Uterus (tissue), 2 donors: ENCODE data around the gene JAZF1.

Source experiments
- CTCF ChIP-seq, 4 experiments: fragments of 200-600 bp in 2 of 4; fragments of 450-650 bp in 2 of 4; sonication (generic) in 2 of 4; IDR thresholded peaks; one replicate each; pipeline ENCODE4 v1.5.1; 2016 to 2019; ENCODE audit warnings: antibody characterized with exemption in 4 of 4, mild to moderate bottlenecking in 2 of 4, moderate library complexity in 1 of 4
- POLR2A ChIP-seq, 2 donors: fragments of 450-650 bp; IDR thresholded peaks; one replicate each; pipeline ENCODE4 v1.6.1; 2016; ENCODE audit warnings: antibody characterized with exemption in 2 of 2, mild to moderate bottlenecking in 1 of 2, moderate library complexity in 1 of 2

- no peak for TF ChIP-seq CTCF (IDR thresholded peaks at IDR 0.05)
- no peak for TF ChIP-seq POLR2A (IDR thresholded peaks at IDR 0.05)
Measured at GRCh38 chr7:27930910-27931476, 249.6 kb downstream of the JAZF1 start.
